Stimulated activated CD4-positive, alpha-beta T cell treated with anti-CD3 and anti-CD28 coated beads, Interleukin-15, amount 100 ng/mL, for 48 hours (primary cell): ENCODE results near the gene CLDN14.
"Not testable (repeated sequence)": the region's sequence is repeated elsewhere in the genome, so short reads cannot be mapped to it uniquely, and the experiment has no call there.

Experiments used
- DNase-seq, 2 donors: peaks; one replicate each; pipeline ENCODE4 v3.0.0-alpha.2; 2020; ENCODE audit warnings: low read depth in 2 of 2

CLDN14 gene

GRCh38 chr21:36501589-36501892, 21.6 kb upstream of the CLDN14 start:
- no peak for DNase-seq

- DNase-seq, result no peak
Observed at GRCh38 chr21:36499578-36500471, 19.9 kb upstream of the CLDN14 start.

GRCh38 chr21:36494557-36494956, 14.6 kb upstream of the CLDN14 start:
- DNase-seq, result no peak

GRCh38 chr21:36491209-36491910, 11.4 kb upstream of the CLDN14 start:
- no peak for DNase-seq

GRCh38 chr21:36489776-36490165, 9.8 kb upstream of the CLDN14 start:
- DNase-seq, result no peak

- no peak for DNase-seq
Observed at GRCh38 chr21:36489103-36489775, 9.3 kb upstream of the CLDN14 start.

GRCh38 chr21:36487641-36488307, 7.9 kb upstream of the CLDN14 start:
- DNase-seq, result no peak

GRCh38 chr21:36486246-36486645, 6.3 kb upstream of the CLDN14 start:
- DNase-seq, result no peak

- DNase-seq, result no peak
Observed at GRCh38 chr21:36485476-36485875, 5.6 kb upstream of the CLDN14 start.

GRCh38 chr21:36483095-36483494, 3.2 kb upstream of the CLDN14 start:
- no peak for DNase-seq

- no peak for DNase-seq
Observed at GRCh38 chr21:36482673-36483072, 2.8 kb upstream of the CLDN14 start.

GRCh38 chr21:36482181-36482580, 2.3 kb upstream of the CLDN14 start:
- DNase-seq, result no peak

GRCh38 chr21:36481639-36482038, 1.7 kb upstream of the CLDN14 start:
- no peak for DNase-seq

GRCh38 chr21:36480618-36481017, 696 bp upstream of the CLDN14 start:
- no peak for DNase-seq

- no peak for DNase-seq
Observed at GRCh38 chr21:36478941-36479340, 981 bp downstream of the CLDN14 start.

GRCh38 chr21:36478207-36478701, 1.7 kb downstream of the CLDN14 start:
- peak; percentile 23 to 40 for DNase-seq

- DNase-seq, result no peak
Observed at GRCh38 chr21:36477559-36477958, 2.4 kb downstream of the CLDN14 start.

- no peak for DNase-seq
Observed at GRCh38 chr21:36477001-36477400, 2.9 kb downstream of the CLDN14 start.

- DNase-seq, result not testable (repeated sequence)
Observed at GRCh38 chr21:36476541-36476940, 3.4 kb downstream of the CLDN14 start.

- DNase-seq, result no peak
Observed at GRCh38 chr21:36474591-36474990, 5.3 kb downstream of the CLDN14 start.

- no peak for DNase-seq
Observed at GRCh38 chr21:36473203-36473602, 6.7 kb downstream of the CLDN14 start.

GRCh38 chr21:36472377-36472776, 7.5 kb downstream of the CLDN14 start:
- no peak for DNase-seq
